ENCODE measurements around the gene ZNF804A.

ZNF804A gene

DNA sequence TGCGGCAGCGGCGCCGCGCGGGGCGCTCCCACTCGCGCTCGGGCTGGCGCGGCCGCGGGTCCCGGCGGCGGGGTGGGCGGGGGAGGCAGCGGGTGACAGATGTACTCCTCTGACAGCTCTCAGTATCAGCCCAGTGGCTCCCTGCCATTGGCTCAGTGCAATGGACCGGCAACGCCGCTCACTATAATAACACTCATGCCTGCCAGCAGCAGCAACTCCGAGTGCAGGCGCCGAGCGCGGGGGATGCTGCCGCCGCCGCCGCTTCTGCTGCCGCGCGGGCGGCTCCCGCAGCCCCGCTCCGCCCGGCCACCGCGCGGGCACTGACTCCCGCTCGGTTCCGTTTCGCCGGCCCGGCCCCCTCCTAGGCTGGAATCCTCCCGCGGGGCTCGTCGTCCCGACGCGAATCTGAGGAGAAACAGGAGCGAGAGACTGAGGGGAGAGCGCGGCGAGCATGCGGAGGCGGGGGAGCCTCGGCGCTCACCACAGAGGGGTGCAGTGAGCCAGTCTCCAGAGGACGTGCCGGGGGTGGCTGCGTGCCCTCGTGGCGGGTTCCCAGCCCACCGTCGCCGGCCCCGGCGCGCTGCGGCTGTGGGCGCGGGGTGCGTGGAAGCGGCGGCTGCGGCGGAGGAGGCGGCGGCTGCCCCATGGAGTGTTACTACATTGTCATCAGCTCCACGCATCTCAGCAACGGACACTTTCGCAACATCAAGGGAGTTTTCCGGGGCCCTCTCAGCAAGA is at the start of gene ZNF804A:
TSS of gene ZNF804A (plus strand) at position 214 of the 738 bp plus-strand sequence. CDS start at position 645, 431 bp downstream.
- no peak for FAIRE-seq
- DNase-seq (ENCODE audit: insufficient read length, low spot score): peak; percentile 46

- DNase-seq (ENCODE audit: insufficient read length, low spot score) (no peak), FAIRE-seq (no peak)
Measured at GRCh38 chr2:184549153-184549552, 49.2 kb upstream of the ZNF804A start.

GRCh38 chr2:184551626-184552025 is 46.7 kb upstream of the ZNF804A start:
- DNase-seq (ENCODE audit: insufficient read length, low spot score) (no peak), FAIRE-seq (no peak)

DNA sequence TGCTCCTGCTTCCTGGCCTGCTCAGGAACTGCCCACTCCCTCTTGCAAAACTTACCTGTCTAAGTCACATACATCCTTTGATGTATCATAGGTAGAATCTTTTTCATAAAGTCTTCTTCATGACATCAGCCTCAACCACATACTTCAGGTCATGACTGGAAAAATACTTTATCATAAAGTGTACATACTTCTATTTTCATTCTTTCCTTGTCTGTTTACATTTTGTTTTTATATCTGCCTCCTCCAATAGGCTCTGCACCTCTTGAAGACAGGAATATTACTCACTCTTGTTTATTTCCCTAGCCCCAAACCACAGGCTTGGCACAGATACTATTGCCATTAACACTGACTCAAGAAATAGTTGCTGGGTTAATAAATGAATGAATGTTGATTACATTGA is 43.6 kb upstream of the ZNF804A start:
- no peak for DNase-seq (ENCODE audit: insufficient read length, low spot score)
- no peak for FAIRE-seq

GRCh38 chr2:184555352-184555751 is 43.0 kb upstream of the ZNF804A start:
- DNase-seq (ENCODE audit: insufficient read length, low spot score) (no peak), FAIRE-seq (no peak)

DNA sequence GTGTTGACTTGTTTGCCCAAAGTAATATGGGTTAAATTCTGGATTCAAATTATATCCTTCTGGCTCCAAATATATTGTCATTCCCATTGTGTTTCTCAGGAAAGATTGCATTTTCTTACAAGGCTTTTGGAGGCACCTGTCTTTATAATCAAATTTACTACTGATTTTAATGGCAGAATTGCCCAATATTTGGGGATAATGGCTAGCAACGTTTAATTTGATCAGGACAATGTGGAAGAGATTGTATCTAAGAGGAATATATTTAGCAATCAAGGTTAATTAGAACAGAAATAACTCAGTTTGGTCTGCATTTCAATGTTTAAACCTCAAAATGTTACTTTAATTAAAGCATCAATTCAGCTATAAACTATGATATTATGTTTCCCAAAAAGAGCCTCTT is 41.7 kb upstream of the ZNF804A start:
- DNase-seq (ENCODE audit: insufficient read length, low spot score) (no peak), FAIRE-seq (no peak)

DNA sequence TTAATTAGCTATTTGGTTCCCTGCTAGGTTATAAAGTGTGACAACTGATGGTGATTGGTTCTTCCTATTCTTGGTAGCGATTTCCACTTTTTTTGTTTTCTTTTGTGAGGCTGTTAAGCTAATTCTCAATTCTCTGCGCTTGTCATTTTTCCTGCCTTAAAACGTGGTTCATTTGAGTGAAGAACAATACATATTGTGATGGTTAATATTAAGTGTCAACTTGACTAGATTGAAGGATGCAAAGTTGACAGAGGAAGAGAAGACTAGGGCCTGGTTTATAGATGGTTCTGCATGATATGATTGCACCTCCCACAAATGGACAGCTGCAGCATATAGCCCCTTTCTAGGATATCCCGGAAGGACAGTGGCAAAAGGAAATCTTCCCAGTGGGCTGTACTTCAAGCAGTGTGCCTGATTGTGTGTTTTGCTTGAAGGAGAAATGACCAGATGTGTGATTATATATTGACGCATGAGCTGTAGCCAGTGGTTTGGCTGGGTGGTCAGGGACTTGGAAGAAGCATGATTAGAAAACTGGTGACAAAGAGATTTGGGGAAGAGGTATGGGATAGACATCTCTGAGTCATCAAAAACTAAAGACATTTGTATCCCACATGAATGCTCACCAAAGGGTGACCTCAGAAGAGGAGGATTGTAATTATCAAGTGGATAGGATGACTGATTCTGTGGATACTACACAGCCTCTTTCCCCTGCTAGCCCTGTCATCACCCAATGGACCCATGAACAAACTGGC is 39.4 kb upstream of the ZNF804A start:
- FAIRE-seq: no peak
- DNase-seq (ENCODE audit: insufficient read length, low spot score): no peak

DNA sequence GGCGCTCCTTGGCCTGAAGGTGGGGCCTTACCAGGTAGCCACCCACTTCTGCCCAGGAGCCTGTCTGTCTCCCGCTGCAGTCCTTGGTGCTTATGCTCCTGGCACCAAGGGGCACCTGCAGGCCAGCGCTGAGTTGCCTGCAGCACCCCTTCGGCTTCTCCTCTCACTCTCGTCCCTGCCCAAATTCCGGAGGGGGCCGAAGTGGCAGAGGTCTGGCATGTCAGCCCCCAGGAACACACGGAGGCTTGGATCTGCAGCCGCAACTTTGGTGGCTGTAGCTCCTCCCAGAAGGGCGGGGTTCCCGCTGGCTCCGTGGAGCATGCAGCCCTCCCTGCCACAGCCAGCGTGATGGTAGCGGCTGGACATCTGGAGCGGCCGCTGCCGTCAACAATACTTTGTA is 37.7 kb upstream of the ZNF804A start:
- DNase-seq (ENCODE audit: insufficient read length, low spot score): no peak
- no peak for FAIRE-seq

GRCh38 chr2:184562532-184562931 is 35.8 kb upstream of the ZNF804A start:
- FAIRE-seq: peak; percentile 9
- no peak for DNase-seq (ENCODE audit: insufficient read length, low spot score)

DNA sequence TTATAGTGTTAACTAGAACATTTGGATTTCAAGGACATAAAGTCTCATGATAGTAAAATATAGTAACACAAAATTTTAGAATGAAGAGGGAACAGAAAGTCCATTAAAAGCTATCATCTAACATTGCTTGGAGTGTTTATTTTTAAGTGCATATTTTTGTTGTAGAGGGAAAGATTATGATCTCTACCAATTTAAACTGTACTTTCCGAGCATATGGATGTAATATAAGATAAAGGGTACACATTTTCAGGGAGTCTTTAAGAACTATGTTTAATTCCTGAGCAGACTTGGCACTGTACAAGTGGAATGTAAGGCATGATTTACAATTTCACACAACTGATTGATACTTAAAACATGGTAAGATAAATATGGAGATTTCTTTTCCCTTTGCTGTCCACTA is 34.2 kb upstream of the ZNF804A start:
- DNase-seq (ENCODE audit: insufficient read length, low spot score): no peak
- FAIRE-seq: no peak

GRCh38 chr2:184566716-184567115 is 31.6 kb upstream of the ZNF804A start:
- no peak for DNase-seq (ENCODE audit: insufficient read length, low spot score)
- FAIRE-seq: no peak

GRCh38 chr2:184577056-184577455 is 21.3 kb upstream of the ZNF804A start:
- no peak for DNase-seq (ENCODE audit: insufficient read length, low spot score)
- no peak for FAIRE-seq

DNA sequence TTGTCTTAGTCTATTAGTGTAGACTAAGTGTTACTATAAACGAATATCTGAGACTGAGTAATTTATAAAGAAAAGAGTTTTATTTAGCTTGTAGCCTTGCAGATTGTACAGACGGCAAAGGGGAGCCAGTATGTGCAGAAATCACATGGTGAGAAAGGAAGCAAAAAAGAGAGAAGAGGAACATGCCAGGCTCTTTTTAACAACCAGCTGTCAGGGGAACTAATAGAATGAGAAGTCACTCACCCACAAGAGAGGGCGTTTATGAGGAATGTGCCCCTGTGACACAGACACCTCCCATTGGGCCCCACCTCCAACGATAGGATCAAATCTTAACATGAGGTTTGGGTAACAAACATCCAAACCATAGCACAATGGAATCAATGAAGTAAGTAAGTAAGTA is 20.6 kb upstream of the ZNF804A start:
- FAIRE-seq (no peak), DNase-seq (ENCODE audit: insufficient read length, low spot score) (no peak)

DNA sequence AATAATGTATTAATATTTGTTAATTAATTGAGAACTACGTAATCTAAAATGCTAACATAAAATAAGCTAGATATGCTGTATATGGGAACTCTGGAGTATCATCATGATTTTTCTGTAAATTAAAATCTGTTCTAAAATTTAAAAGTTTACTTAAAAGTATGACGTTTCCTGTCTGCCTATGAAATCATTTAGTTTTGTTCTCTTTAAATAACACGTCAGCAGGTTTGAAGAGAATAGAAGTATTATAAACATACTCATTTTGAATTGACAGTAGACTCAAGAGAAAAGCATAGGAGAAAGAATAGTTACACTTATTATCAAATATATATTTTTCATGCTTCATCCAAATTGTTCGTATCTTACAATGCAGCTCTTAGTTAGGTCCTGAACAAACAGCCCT is 19.1 kb upstream of the ZNF804A start:
- no peak for DNase-seq (ENCODE audit: insufficient read length, low spot score)
- no peak for FAIRE-seq

- DNase-seq (ENCODE audit: insufficient read length, low spot score): no peak
Measured at GRCh38 chr2:184581391-184581790, 16.9 kb upstream of the ZNF804A start.

DNA sequence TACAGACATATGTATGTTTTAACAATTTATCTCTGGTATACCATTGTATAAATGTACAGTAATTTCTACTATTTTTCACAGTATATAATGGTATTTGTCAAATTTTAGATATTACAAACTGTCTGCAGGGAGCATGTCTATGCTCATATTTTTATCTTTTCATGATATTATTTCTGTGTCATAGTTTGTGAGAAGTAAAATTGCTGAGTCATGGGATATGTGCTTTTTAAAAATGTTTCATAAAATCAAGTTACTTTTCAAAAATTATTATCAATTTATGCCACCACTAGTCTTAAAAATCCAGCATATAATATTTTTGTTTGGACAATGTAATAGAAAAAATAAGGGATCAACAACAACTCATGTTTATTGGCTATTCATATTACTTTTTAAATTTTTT is 9.1 kb upstream of the ZNF804A start:
- FAIRE-seq (no peak), DNase-seq (ENCODE audit: insufficient read length, low spot score) (no peak)

More at GRCh38 chr2:184581391-184581790, 16.9 kb upstream of the ZNF804A start:
- no peak for FAIRE-seq

DNA sequence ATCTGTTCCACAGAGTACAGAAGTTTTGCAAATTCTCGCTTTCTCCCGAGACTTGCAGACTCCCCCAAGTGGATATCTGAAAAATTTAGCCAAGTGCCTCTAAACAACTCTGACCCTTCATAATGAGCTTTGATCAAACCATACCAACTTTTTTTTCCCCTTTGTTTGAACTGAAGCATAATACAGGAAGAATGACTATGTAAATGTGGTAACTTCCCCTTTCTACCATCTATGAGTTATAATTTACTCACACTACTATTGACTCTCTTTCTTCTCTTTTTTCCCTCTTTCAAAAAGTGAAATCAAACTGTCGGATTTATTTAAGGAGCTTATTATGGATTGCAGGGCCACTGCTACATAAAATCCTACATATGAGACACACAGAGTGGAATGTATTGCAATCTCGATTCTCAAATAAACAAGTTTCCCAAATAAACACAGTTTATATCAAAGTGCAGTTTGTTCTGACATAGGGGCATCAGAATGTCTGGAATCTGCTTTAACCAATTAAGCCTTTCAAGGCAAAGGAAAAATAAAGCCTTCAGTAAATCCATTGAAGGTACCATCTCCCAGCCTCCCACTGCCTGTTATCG is 1.4 kb upstream of the ZNF804A start:
- DNase-seq (ENCODE audit: insufficient read length, low spot score): no peak
- no peak for FAIRE-seq

DNA sequence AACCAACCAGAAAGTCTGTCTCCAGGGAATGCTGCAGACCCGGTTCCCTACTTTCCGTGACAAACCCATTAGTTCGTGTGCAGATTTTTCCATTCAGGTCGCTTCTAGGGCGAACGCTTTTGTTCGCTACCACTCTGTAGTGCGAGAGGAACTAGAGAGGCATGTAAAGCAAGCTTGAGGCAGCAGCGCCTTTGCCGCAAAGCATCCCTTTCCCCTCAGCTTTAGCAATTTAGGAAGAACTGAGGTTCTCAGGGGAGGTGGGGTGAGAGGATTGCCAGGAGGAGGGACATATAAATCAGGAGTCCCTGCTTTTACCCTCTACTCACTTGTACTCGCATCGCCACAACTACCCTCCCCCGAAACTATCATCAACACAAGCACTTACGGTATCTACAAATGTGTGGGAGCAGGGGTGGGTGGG is 748 bp upstream of the ZNF804A start:
- DNase-seq (ENCODE audit: insufficient read length, low spot score): peak; percentile 26

GRCh38 chr2:184598002-184598315 is 370 bp upstream of the ZNF804A start:
- no peak for FAIRE-seq
- DNase-seq (ENCODE audit: insufficient read length, low spot score): no peak

More for the DNA sequence above, 748 bp upstream of the ZNF804A start:
- peak; percentile 48 for FAIRE-seq

DNA sequence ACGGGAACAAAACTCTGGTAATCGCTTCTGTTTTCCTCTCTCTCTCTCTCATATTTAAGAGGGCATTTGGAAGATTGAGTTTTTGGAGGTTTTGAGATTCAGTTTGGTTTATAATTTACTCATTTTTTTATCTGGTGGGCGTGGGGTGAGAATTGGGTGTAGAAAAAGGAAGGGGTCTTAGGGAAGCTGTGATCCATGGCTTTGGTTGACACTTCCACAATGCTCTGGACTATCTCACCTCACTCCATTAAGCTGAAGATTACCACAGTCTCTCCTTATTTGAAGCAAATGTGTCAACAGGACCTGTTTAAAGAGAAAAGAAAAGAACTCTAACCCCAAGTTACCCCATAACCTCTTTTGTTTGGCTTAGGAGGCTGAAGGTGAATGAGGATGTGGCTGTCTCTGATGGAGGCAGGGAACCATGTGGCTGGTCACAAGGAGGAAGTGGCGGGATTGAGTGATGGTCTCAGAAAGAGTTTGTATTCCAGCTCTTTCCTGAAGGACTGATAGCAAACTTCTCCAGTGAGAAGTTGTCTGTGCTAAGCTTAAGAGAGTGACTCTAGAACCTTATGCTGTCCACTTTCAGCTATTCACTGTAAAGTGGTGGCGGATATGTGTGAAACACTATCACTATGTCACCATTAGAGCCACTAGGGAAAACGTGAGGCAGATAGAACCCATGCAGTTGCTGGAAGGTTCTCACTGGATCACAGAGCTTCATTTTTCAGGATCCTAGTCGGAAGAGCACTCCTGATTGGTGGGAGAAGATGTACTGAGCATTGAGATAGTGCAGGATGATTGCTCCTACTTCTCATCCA is 934 bp downstream of the ZNF804A start:
- FAIRE-seq (peak; percentile 69), DNase-seq (ENCODE audit: insufficient read length, low spot score) (no peak)

DNA sequence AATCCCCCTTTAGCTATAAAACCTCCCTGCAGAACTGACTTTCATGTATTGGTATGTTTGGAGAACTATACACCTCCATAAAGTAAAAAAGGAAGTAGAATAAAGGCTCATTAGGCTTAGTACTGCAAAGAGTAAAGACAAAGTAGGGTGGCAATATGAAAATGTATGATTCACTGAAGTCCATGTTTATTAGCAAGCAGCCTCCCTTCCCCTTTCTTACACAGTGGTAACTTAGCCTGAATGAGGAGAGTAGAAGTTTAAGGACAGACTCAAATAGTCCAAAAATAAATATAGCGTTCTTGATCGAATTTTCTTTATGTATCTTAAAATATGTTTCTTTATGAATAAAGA is 1.5 kb downstream of the ZNF804A start:
- FAIRE-seq (no peak), DNase-seq (ENCODE audit: insufficient read length, low spot score) (no peak)
